Naive thymus-derived CD8-positive, alpha-beta T cell (primary cell): Measurements from ENCODE around the gene CTBP1. TPM values are rescaled to one million over a fixed set of nuclear protein-coding genes. Genes with fewer than 3 reads are reported as not detected.
A peak's percentile ranks its signal among the peaks of the same experiment; 100 is the strongest.

Experiments
- ATAC-seq, 2 donors: fragments of 150-1000 bp; cut with Tn5 transposase in 1 of 2; sonication (Bioruptor Pico), chemical (Tn5 transposase) in 1 of 2; 1 replicate in 1 of 2; 2 replicates in 1 of 2; pipeline ENCODE4 v1.10.0; 2021; ENCODE audit warnings: mild to moderate bottlenecking in 2 of 2, moderate library complexity in 2 of 2
- POLR2A ChIA-PET: fragments of 350-600 bp; sonication (Branson Sonifier 250); formaldehyde crosslinking; loops from one replicate; lab custom pipeline; 2021; ENCODE audit warnings: antibody characterized with exemption; lab: Charles Lee
- DNase-seq, 10 donors: peaks; one replicate each; pipeline versions ENCODE4 v3.0.0 to v3.0.0-alpha.2; 2020 to 2022
- H3K27ac Mint-ChIP-seq, 10 donors: one replicate each; pipeline ENCODE4 v1.8.0; 2020 to 2022; ENCODE audit warnings: mild to moderate bottlenecking in 10 of 10, mixed read lengths in 10 of 10, moderate library complexity in 4 of 10, inconsistent platforms in 1 of 10
- H3K27me3 Mint-ChIP-seq, 5 donors: one replicate each; pipeline ENCODE4 v1.8.0; 2021 to 2022; ENCODE audit warnings: mixed read lengths in 5 of 5
- H3K36me3 Mint-ChIP-seq, 3 donors: one replicate each; pipeline ENCODE4 v1.8.0; 2020 to 2022; ENCODE audit warnings: mixed read lengths in 3 of 3, mild to moderate bottlenecking in 2 of 3, inconsistent platforms in 1 of 3
- H3K4me1 Mint-ChIP-seq, 4 donors: one replicate each; pipeline ENCODE4 v1.8.0; 2021 to 2022; ENCODE audit warnings: mixed read lengths in 4 of 4
- H3K4me3 Mint-ChIP-seq, 10 donors: one replicate each; pipeline ENCODE4 v1.8.0; 2020 to 2022; ENCODE audit warnings: mild to moderate bottlenecking in 10 of 10, mixed read lengths in 10 of 10, moderate library complexity in 6 of 10, inconsistent platforms in 1 of 10
- H3K9me3 Mint-ChIP-seq, 9 donors: one replicate each; pipeline ENCODE4 v1.8.0; 2020 to 2022; ENCODE audit warnings: mixed read lengths in 9 of 9, mild to moderate bottlenecking in 3 of 9, inconsistent platforms in 1 of 9, moderate library complexity in 1 of 9
- polyA plus RNA-seq, 3 donors: library from polyadenylated mRNA; unstranded; fragments of 300-500 nt; fragmentation: Illumina TruSeq; gene quantifications; one replicate each; pipeline ENCODE4 v1.2.3, GENCODE V29; 2021
- total RNA-seq, 8 experiments: library from RNA in 2 of 8; stranded (reverse) in 2 of 8; gene quantifications; one replicate each; pipeline ENCODE4 v1.2.3 and lab custom pipeline; 2021 to 2026

Gene CTBP1
- total and polyA plus RNA-seq, 5 experiments from 2014 or later, result 51.0 to 193 (median 104) TPM

DNA sequence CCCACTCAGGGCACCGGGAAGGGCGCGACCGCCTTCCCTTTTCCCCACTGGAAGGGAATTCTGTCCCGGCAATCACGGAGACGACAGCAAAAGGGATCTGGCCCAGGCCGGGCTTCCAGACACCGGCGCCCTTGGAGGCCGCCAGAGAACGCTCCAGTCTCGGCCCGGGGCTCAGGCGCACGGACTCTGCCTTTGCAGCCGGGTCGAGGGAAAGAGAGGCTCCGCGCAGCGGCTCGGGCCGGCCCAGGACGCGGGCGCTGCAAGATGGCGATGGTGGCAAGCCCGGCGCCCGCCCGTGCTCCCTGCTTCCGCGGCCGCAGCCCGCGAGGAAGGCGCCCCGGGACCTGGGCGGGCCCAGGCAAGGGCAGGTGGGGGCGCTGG lies 1.1 kb downstream of the CTBP1 start:
- Mint-ChIP-seq H3K27ac (peak overlapping the region in 8 of 10 donors; percentile 65 to 93 (median 82)), H3K27me3 (no peaks in the 10 kb centered on the region), H3K4me1 (peaks cover 25 to 76% (median 70%) of the 10 kb centered on the region in 4 donors), H3K9me3 (peaks cover 0 to 1% (median 0%) of the 10 kb centered on the region in 9 donors), H3K36me3 (peaks cover 0 to 2% (median 0%) of the 10 kb centered on the region in 3 donors), H3K4me3 (peak overlapping the region; percentile 78 to 91 (median 86))
- POLR2A ChIA-PET, result interaction anchor here (0.7 to 5.2 kb wide), 17 partner anchors 13 to 464 kb away, joined by 3 to 106 read pairs (median 6); partner anchors contain the start of genes MAEA, SLBP, SPON2 and UVSSA
- DNase-seq (peak in 1 of 10 donors; percentile 71), ATAC-seq (peak; percentile 29 to 48)

DNA sequence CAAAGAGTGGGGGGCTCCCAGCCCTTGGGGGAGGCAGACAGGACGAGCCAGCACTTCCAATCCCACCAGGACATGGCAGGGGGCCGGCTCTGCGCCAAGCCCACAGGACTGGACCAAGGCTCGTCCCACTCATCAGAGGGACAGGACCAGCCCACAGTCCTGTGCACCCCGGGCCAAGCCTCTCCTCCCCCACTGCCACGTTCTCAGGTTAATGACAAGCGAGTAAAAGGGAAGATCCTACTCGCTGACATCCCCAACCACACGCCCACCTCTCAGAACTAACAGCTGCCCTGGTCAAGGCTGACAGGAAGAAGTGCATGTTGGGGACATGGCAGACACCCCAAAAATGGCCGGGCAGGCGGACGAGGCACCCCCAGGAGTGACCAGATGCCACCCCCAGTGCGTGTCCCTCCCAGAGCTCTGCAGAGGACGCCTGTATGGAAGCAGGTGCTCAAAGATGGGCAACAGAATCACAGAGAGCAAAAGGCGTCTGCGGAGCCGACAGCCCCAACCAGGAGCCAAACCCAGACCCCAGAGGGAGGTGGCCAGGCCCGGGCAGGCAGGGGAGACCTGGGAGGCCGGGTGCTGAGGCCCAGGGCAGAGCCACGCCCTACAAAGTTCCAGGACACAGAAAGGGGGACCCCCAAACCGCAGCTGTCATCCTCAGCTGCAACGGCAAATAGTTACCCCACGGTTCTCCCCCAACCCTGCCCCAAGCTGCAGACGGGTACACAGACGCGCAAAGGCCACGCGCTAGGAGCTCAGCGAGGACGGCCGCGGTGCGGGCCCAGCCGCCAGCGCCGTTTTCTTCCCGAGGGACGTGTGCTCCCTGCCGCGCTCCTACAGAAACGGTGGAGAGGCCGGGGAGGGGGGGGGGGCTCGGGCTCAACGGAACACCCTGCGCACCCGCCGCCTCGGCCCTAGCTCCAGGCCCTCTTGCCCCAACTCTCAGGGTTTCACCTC lies 1.7 kb downstream of the CTBP1 start:
- Mint-ChIP-seq H3K27me3 (no peaks in the 10 kb centered on the region), H3K27ac (peak overlapping the region; percentile 70 to 93 (median 88)), H3K9me3 (no peaks in the 10 kb centered on the region), H3K4me1 (peaks cover 32 to 77% (median 72%) of the 10 kb centered on the region in 4 donors), H3K4me3 (peak overlapping the region; percentile 78 to 91 (median 86)), H3K36me3 (peaks cover 0 to 7% (median 0%) of the 10 kb centered on the region in 3 donors)
- POLR2A ChIA-PET, result interaction anchor here (0.6 to 5.2 kb wide), 15 partner anchors 13 to 625 kb away, joined by 3 to 106 read pairs (median 5); partner anchors contain the start of genes SPON2 and UVSSA
- ATAC-seq (no peak), DNase-seq (peak in 3 of 10 donors; percentile 13 to 27 (median 24))

- no peak for ATAC-seq
- Mint-ChIP-seq H3K36me3 (peaks cover 0 to 6% (median 0%) of the 10 kb centered on the region in 3 donors), H3K4me1 (peaks cover 32 to 73% (median 70%) of the 10 kb centered on the region in 4 donors), H3K27me3 (no peaks in the 10 kb centered on the region), H3K27ac (peak overlapping the region; percentile 70 to 93 (median 88)), H3K9me3 (no peaks in the 10 kb centered on the region), H3K4me3 (peak overlapping the region; percentile 78 to 91 (median 86))
- DNase-seq, result peak in 1 of 10 donors; percentile 12
- POLR2A ChIA-PET, result interaction anchor here (0.6 to 5.2 kb wide), 6 partner anchors 12 to 626 kb away, joined by 3 to 106 read pairs (median 16); partner anchors contain the start of genes SPON2 and UVSSA
Observed at GRCh38 chr4:1246111-1246881, 2.6 kb downstream of the CTBP1 start.

GRCh38 chr4:1245481-1246051 lies 3.4 kb downstream of the CTBP1 start:
- POLR2A ChIA-PET, result interaction anchor here (1.5 kb wide), 1 partner anchor 78 kb away, joined by 3 read pairs; no protein-coding TSS in a partner anchor
- Mint-ChIP-seq H3K27me3 (no peaks in the 10 kb centered on the region), H3K27ac (peak overlapping the region in 9 of 10 donors; percentile 63 to 93 (median 90)), H3K4me1 (peaks cover 29 to 70% (median 64%) of the 10 kb centered on the region in 4 donors), H3K9me3 (no peaks in the 10 kb centered on the region), H3K4me3 (peak overlapping the region; percentile 78 to 91 (median 86)), H3K36me3 (peaks cover 0 to 12% (median 0%) of the 10 kb centered on the region in 3 donors)
- DNase-seq (peak in 1 of 10 donors; percentile 15), ATAC-seq (no peak)

DNA sequence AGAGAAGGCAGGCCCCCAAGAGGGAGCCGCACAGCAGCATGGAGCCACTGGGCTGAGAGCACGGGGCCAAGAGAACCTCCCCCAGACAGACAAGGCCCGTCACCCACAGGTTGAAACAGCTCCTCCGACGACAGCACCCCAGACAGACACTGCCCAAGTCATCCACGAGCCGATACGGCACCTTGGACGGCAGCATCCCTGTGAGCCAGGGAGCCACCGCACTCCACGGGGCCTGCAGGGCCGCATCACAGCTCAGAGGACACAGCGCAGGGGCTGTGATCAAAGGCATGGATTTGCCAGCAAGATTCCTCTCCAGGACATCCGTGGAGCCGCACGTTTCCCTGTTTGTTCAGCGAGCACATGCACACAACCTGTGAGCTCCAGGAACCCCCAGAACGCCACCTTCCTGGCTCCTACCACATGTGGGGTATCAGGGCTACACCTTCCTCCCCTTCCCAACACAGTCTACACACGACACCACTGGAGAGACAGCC lies 3.9 kb downstream of the CTBP1 start:
- peak overlapping the region; percentile 56 to 91 (median 70) for H3K4me3 Mint-ChIP-seq
- peak in 1 of 10 donors; percentile 16 for DNase-seq

GRCh38 chr4:1244081-1244977 lies 4.6 kb downstream of the CTBP1 start:
- Mint-ChIP-seq H3K27me3 (no peaks in the 10 kb centered on the region), H3K36me3 (peaks cover 0 to 16% (median 0%) of the 10 kb centered on the region in 3 donors), H3K4me3 (peak overlapping the region in 9 of 10 donors; percentile 62 to 91 (median 71)), H3K27ac (peak overlapping the region in 7 of 10 donors; percentile 8 to 93 (median 69)), H3K9me3 (no peaks in the 10 kb centered on the region), H3K4me1 (peaks cover 21 to 64% (median 56%) of the 10 kb centered on the region in 4 donors)
- ATAC-seq (no peak), DNase-seq (peak in 1 of 10 donors; percentile 15)
- POLR2A ChIA-PET, result interaction anchor here (0.7 to 1.5 kb wide), 3 partner anchors 77 to 1719 kb away, joined by 3 to 4 read pairs (median 3); partner anchors contain the start of gene NOP14

More for the DNA sequence above, 3.9 kb downstream of the CTBP1 start:
- peak overlapping the region in 8 of 10 donors; percentile 63 to 93 (median 89) for H3K27ac Mint-ChIP-seq
- no peaks in the 10 kb centered on the region for H3K9me3 Mint-ChIP-seq
- peaks cover 25 to 64% (median 58%) of the 10 kb centered on the region in 4 donors for H3K4me1 Mint-ChIP-seq
- H3K27me3 Mint-ChIP-seq, result no peaks in the 10 kb centered on the region
- H3K36me3 Mint-ChIP-seq, result peaks cover 0 to 12% (median 0%) of the 10 kb centered on the region in 3 donors
- ATAC-seq, result no peak
- POLR2A ChIA-PET, result interaction anchor here (1.5 kb wide), 1 partner anchor 78 kb away, joined by 3 read pairs; no protein-coding TSS in a partner anchor

GRCh38 chr4:1243451-1244080 lies 5.4 kb downstream of the CTBP1 start:
- H3K27ac Mint-ChIP-seq, result peak overlapping the region in 4 of 10 donors; percentile 5 to 85 (median 72)
- H3K36me3 Mint-ChIP-seq, result peaks cover 0 to 21% (median 0%) of the 10 kb centered on the region in 3 donors
- H3K4me1 Mint-ChIP-seq, result peaks cover 21 to 68% (median 59%) of the 10 kb centered on the region in 4 donors
- peak in 1 of 10 donors; percentile 17 for DNase-seq
- no peaks in the 10 kb centered on the region for H3K9me3 Mint-ChIP-seq
- H3K27me3 Mint-ChIP-seq, result no peaks in the 10 kb centered on the region
- peak overlapping the region in 5 of 10 donors; percentile 16 to 47 (median 30) for H3K4me3 Mint-ChIP-seq
- POLR2A ChIA-PET, result no interaction called here
- no peak for ATAC-seq

GRCh38 chr4:1242506-1243450 lies 6.2 kb downstream of the CTBP1 start:
- DNase-seq, result no peak
- POLR2A ChIA-PET, result no interaction called here
- ATAC-seq, result no peak
- H3K27ac Mint-ChIP-seq, result peak overlapping the region in 9 of 10 donors; percentile 9 to 85 (median 60)
- H3K4me3 Mint-ChIP-seq, result peak overlapping the region in 8 of 10 donors; percentile 4 to 59 (median 40)
- peaks cover 0 to 27% (median 3%) of the 10 kb centered on the region in 3 donors for H3K36me3 Mint-ChIP-seq
- H3K9me3 Mint-ChIP-seq, result no peaks in the 10 kb centered on the region
- no peaks in the 10 kb centered on the region for H3K27me3 Mint-ChIP-seq
- peaks cover 23 to 69% (median 59%) of the 10 kb centered on the region in 4 donors for H3K4me1 Mint-ChIP-seq

GRCh38 chr4:1241936-1242505 lies 6.9 kb downstream of the CTBP1 start:
- Mint-ChIP-seq H3K27me3 (no peaks in the 10 kb centered on the region), H3K27ac (peak overlapping the region in 3 of 10 donors; percentile 59 to 71 (median 60)), H3K9me3 (no peaks in the 10 kb centered on the region), H3K4me1 (peaks cover 21 to 67% (median 56%) of the 10 kb centered on the region in 4 donors), H3K4me3 (peak overlapping the region in 1 of 10 donors; percentile 9), H3K36me3 (peaks cover 0 to 27% (median 3%) of the 10 kb centered on the region in 3 donors)
- DNase-seq (no peak), ATAC-seq (no peak)
- POLR2A ChIA-PET, result no interaction called here
